ENCODE data around the gene MBLAC2.

DNA sequence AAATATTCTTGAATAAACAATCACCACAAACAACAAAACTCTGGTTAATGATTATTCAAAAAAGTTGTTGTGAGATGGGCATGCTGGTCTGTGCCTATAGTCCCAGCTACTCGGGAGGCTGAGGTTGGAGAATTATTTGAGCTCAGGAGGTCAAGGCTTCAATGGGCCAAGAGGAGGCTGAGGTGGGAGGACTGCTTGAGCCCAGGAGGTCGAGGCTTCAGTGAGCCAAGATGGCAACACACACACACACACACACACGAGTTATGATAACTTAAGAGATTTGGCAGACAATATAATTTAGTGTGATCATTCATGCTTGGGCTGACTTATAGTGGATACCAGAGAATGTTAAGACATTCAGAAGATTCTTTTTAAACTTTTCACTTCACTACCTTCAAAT lies 39.9 kb upstream of the MBLAC2 start:
- TF ChIP-seq, protein P1, sequence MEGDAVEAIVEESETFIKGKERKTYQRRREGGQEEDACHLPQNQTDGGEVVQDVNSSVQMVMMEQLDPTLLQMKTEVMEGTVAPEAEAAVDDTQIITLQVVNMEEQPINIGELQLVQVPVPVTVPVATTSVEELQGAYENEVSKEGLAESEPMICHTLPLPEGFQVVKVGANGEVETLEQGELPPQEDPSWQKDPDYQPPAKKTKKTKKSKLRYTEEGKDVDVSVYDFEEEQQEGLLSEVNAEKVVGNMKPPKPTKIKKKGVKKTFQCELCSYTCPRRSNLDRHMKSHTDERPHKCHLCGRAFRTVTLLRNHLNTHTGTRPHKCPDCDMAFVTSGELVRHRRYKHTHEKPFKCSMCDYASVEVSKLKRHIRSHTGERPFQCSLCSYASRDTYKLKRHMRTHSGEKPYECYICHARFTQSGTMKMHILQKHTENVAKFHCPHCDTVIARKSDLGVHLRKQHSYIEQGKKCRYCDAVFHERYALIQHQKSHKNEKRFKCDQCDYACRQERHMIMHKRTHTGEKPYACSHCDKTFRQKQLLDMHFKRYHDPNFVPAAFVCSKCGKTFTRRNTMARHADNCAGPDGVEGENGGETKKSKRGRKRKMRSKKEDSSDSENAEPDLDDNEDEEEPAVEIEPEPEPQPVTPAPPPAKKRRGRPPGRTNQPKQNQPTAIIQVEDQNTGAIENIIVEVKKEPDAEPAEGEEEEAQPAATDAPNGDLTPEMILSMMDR (IDR thresholded peaks at IDR 0.05), result no peak
- TF ChIP-seq POLR2A (IDR thresholded peaks at IDR 0.05), result no peak

Measured in esophagus squamous epithelium (tissue), 4 donors.